Astrocyte of the cerebellum (primary cell): Measurements from ENCODE around the gene PRSS36.

ENCODE experiments used
- DNase-seq: peaks from one replicate; pipeline ENCODE4 v3.0.0-alpha.2; 2011; ENCODE audit warnings: low read depth
- H3K4me3 ChIP-seq: 2 replicates; pipeline ENCODE4 v1.5.1; 2011; ENCODE audit warnings: mild to moderate bottlenecking, low read depth, low read length, moderate library complexity
- CTCF ChIP-seq: IDR thresholded peaks from 2 replicates; pipeline ENCODE4 v1.5.1; 2012; ENCODE audit warnings: low read length, low read depth, moderate library complexity, mild to moderate bottlenecking; ENCODE audit errors: missing control alignments
- in situ Hi-C: cut with HindIII; loops from 2 replicates; pipeline ENCODE4 v1.10.0; 2017; ENCODE audit warnings: low sequenced_read_pairs

PRSS36 gene

GRCh38 chr16:31089199-31089598 is 60.7 kb downstream of the PRSS36 start:
- no peak for DNase-seq
- in situ Hi-C loops: no loop called here
- no peak overlapping the region for H3K4me3 ChIP-seq
- TF ChIP-seq CTCF: no peak
